NB4 (cell line): ENCODE data around the gene STRIP2.

Source experiments
- CTCF ChIP-seq: IDR thresholded peaks from one replicate; pipeline ENCODE4 v1.5.1; 2012; ENCODE audit warnings: low read depth, low read length
- MAX ChIP-seq: IDR thresholded peaks from 2 replicates; pipeline ENCODE4 v1.6.1; 2011; ENCODE audit warnings: low read depth, low read length
- MYC ChIP-seq: IDR thresholded peaks from 2 replicates; pipeline ENCODE4 v1.6.1; 2011; ENCODE audit warnings: low read depth, low read length
- POLR2A ChIP-seq: IDR thresholded peaks from 2 replicates; pipeline ENCODE4 v1.6.1; 2011; ENCODE audit warnings: mild to moderate bottlenecking; ENCODE audit not compliant: insufficient read length; ENCODE audit errors: extremely low read depth

- TF ChIP-seq MAX (no peak), POLR2A (no peak), CTCF (no peak), MYC (no peak)
Observed at GRCh38 chr7:129431911-129432643, 2.2 kb upstream of the STRIP2 start.
